Stimulated activated CD4-positive, alpha-beta T cell treated with anti-CD3 and anti-CD28 coated beads, Interleukin-1b, Interleukin-23, amount 100 ng/mL, for 48 hours (primary cell): Measurements from ENCODE around the gene ZNF431.
"Not testable (repeated sequence)": the region's sequence is repeated elsewhere in the genome, so short reads cannot be mapped to it uniquely, and the experiment has no call there.

Experiments
- DNase-seq: peaks from one replicate; pipeline ENCODE4 v3.0.0-alpha.2; 2020

The ZNF431 gene

GRCh38 chr19:21148681-21149080 is 6.8 kb downstream of the ZNF431 start:
- no peak for DNase-seq

- no peak for DNase-seq
Observed at GRCh38 chr19:21149877-21150276, 8.0 kb downstream of the ZNF431 start.

GRCh38 chr19:21151460-21151859 is 9.6 kb downstream of the ZNF431 start:
- DNase-seq: no peak

GRCh38 chr19:21158523-21159135 is 16.8 kb downstream of the ZNF431 start:
- DNase-seq: no peak

GRCh38 chr19:21164541-21164940 is 22.7 kb downstream of the ZNF431 start:
- DNase-seq: no peak

- no peak for DNase-seq
Observed at GRCh38 chr19:21166436-21166835, 24.6 kb downstream of the ZNF431 start.

GRCh38 chr19:21197590-21198295 is 55.9 kb downstream of the ZNF431 start:
- DNase-seq: no peak

GRCh38 chr19:21202865-21203494 is 61.1 kb downstream of the ZNF431 start:
- DNase-seq: peak; percentile 16

- DNase-seq: no peak
Observed at GRCh38 chr19:21210037-21210621, 68.3 kb downstream of the ZNF431 start.

GRCh38 chr19:21221693-21222092 is 79.9 kb downstream of the ZNF431 start:
- no peak for DNase-seq

GRCh38 chr19:21229938-21230337 is 88.1 kb downstream of the ZNF431 start:
- DNase-seq: not testable (repeated sequence)

GRCh38 chr19:21233691-21234090 is 91.9 kb downstream of the ZNF431 start:
- no peak for DNase-seq

- not testable (repeated sequence) for DNase-seq
Observed at GRCh38 chr19:21236751-21237150, 94.9 kb downstream of the ZNF431 start.

GRCh38 chr19:21238670-21239069 is 96.8 kb downstream of the ZNF431 start:
- DNase-seq: no peak
